ENCODE data around the gene NDUFS2. TPM values are rescaled to one million over a fixed set of nuclear protein-coding genes. Genes with fewer than 3 reads are reported as not detected.

NDUFS2 gene
- total RNA-seq, 1 donor from 2014 or later = 107 TPM

- no peaks in the 10 kb centered on the region for H3K9me3 ChIP-seq
- intact Hi-C loops (cut with DNase I) = no loop called here
- no peak overlapping the region for H3K4me3 ChIP-seq
- peaks cover 0 to 17% of the 10 kb centered on the region in 2 donors for H3K4me1 ChIP-seq
- H3K27ac ChIP-seq = peak overlapping the region in 1 of 2 donors; percentile 22
- H3K36me3 ChIP-seq = peaks cover 47 to 64% of the 10 kb centered on the region in 2 donors
- H3K27me3 ChIP-seq = no peaks in the 10 kb centered on the region
- no peak for DNase-seq (ENCODE audit: low spot score in 2 of 2)
- no peak for TF ChIP-seq CTCF (IDR thresholded peaks at IDR 0.05)
These were observed 29.3 kb upstream of the NDUFS2 start for GRCh38 chr1:161172776-161173376.

GRCh38 chr1:161173711-161174110 is 28.5 kb upstream of the NDUFS2 start:
- H3K36me3 ChIP-seq = peaks cover 47 to 63% of the 10 kb centered on the region in 2 donors
- peaks cover 0 to 19% of the 10 kb centered on the region in 2 donors for H3K4me1 ChIP-seq
- no peak for TF ChIP-seq CTCF (IDR thresholded peaks at IDR 0.05)
- H3K27me3 ChIP-seq = no peaks in the 10 kb centered on the region
- H3K4me3 ChIP-seq = no peak overlapping the region
- no peak for DNase-seq (ENCODE audit: low spot score in 2 of 2)
- H3K9me3 ChIP-seq = no peaks in the 10 kb centered on the region
- peak overlapping the region in 1 of 2 donors; percentile 22 for H3K27ac ChIP-seq
- intact Hi-C loops (cut with DNase I) = no loop called here

GRCh38 chr1:161174911-161175310 is 27.3 kb upstream of the NDUFS2 start:
- Histone ChIP-seq H3K4me1 (peaks cover 0 to 19% of the 10 kb centered on the region in 2 donors), H3K9me3 (no peaks in the 10 kb centered on the region), H3K36me3 (peaks cover 41 to 52% of the 10 kb centered on the region in 2 donors), H3K27ac (no peak overlapping the region), H3K4me3 (no peak overlapping the region), H3K27me3 (no peaks in the 10 kb centered on the region)
- intact Hi-C loops (cut with DNase I) = no loop called here
- no peak for TF ChIP-seq CTCF (IDR thresholded peaks at IDR 0.05)
- DNase-seq (ENCODE audit: low spot score in 2 of 2) = no peak

- no peaks in the 10 kb centered on the region for H3K27me3 ChIP-seq
- intact Hi-C loops (cut with DNase I) = no loop called here
- peak overlapping the region; percentile 87 to 96 for H3K27ac ChIP-seq
- no peak for TF ChIP-seq CTCF (IDR thresholded peaks at IDR 0.05)
- peak overlapping the region in 1 of 2 donors; percentile 93 for H3K4me3 ChIP-seq
- H3K9me3 ChIP-seq = no peaks in the 10 kb centered on the region
- peaks cover 33 to 43% of the 10 kb centered on the region in 2 donors for H3K36me3 ChIP-seq
- peaks cover 0 to 19% of the 10 kb centered on the region in 2 donors for H3K4me1 ChIP-seq
- DNase-seq (ENCODE audit: low spot score in 2 of 2) = no peak
These were observed 26.3 kb upstream of the NDUFS2 start for GRCh38 chr1:161175771-161176453.

- no peak for DNase-seq (ENCODE audit: low spot score in 2 of 2)
- Histone ChIP-seq H3K27ac (peak overlapping the region; percentile 87 to 96), H3K36me3 (peaks cover 26 to 37% of the 10 kb centered on the region in 2 donors), H3K4me3 (peak overlapping the region; percentile 79 to 93), H3K27me3 (no peaks in the 10 kb centered on the region), H3K4me1 (peaks cover 0 to 19% of the 10 kb centered on the region in 2 donors), H3K9me3 (no peaks in the 10 kb centered on the region)
- intact Hi-C loops (cut with DNase I) = loop anchor here (1.0 kb wide), 4 partner anchors 10 to 26 kb away; partner anchors contain the start of genes NDUFS2, PPOX, UFC1 and USP21
- no peak for TF ChIP-seq CTCF (IDR thresholded peaks at IDR 0.05)
These were observed 25.6 kb upstream of the NDUFS2 start for GRCh38 chr1:161176468-161177111.

Measured in ascending aorta (tissue), 2 donors.